ENCODE data around the gene EFHD2. TPM values are rescaled to one million over a fixed set of nuclear protein-coding genes. Genes with fewer than 3 reads are reported as not detected.

The EFHD2 gene
- total RNA-seq, 4 donors from 2014 or later, result 88.0 to 188 (median 174) TPM

DNA sequence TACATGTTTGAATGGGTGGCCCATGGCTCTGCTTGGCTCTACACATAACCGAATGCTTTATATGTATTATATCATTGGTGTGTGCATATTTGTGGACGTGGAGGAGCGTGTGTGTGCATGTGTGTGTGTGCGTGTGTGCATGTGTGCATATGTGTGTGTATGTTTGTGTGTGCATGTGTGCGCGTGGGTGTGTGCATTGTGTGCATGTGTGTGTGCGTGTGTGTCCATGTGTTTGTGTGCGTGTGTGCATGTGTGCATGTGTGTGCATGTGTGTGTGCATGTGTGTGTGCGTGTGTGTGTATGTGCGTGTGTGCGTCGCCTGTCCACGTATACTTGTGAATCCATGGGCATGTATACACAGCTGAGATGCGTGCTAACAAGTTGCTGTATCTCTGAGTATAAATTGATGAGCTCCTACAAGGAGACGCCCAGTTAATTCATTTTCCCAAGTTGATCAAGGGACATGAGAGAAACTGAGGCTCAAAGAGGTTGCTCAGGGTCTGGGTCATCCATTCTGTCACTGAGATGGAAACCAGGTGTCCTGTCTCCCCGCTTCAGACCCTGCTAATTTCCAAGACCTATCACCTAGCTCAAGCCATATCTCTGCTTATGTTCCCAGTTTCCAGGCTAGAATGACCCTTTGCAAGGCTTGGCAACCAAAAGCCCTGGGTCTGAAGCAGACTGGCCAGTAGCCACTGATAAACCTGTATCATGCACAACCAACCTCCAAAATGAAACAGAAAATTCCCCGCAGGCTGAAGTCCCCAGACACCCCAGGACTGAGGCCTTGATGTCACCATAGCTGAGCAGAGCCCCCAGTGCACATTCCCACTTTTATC lies 25.8 kb downstream of the EFHD2 start:
- H3K9me3 ChIP-seq, result no peaks in the 10 kb centered on the region
- in situ Hi-C loops (cut with MboI; ENCODE audit: low pct_ligation_motif_present in 1 of 4, low pct_unique_long_range_greater_than_20kb in 1 of 4, low sequenced_read_pairs in 3 of 4), result loop anchor here in 3 of 4 donors (10.0 to 25.0 kb wide), 2 partner anchors 101 to 298 kb away; no protein-coding TSS in a partner anchor
- H3K27me3 ChIP-seq, result no peaks in the 10 kb centered on the region
- H3K4me1 ChIP-seq, result peaks cover 0 to 13% (median 4%) of the 10 kb centered on the region in 4 donors
- H3K36me3 ChIP-seq, result no peaks in the 10 kb centered on the region
- no peak overlapping the region for H3K27ac ChIP-seq
- no peak for DNase-seq
- TF ChIP-seq POLR2A (IDR thresholded peaks at IDR 0.05) (no peak), POLR2AphosphoS5 (IDR thresholded peaks at IDR 0.05) (no peak), EP300 (IDR thresholded peaks at IDR 0.05; ENCODE audit: low read depth) (no peak)
- TF ChIP-seq, protein P1, sequence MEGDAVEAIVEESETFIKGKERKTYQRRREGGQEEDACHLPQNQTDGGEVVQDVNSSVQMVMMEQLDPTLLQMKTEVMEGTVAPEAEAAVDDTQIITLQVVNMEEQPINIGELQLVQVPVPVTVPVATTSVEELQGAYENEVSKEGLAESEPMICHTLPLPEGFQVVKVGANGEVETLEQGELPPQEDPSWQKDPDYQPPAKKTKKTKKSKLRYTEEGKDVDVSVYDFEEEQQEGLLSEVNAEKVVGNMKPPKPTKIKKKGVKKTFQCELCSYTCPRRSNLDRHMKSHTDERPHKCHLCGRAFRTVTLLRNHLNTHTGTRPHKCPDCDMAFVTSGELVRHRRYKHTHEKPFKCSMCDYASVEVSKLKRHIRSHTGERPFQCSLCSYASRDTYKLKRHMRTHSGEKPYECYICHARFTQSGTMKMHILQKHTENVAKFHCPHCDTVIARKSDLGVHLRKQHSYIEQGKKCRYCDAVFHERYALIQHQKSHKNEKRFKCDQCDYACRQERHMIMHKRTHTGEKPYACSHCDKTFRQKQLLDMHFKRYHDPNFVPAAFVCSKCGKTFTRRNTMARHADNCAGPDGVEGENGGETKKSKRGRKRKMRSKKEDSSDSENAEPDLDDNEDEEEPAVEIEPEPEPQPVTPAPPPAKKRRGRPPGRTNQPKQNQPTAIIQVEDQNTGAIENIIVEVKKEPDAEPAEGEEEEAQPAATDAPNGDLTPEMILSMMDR (IDR thresholded peaks at IDR 0.05), result no peak
- H3K4me3 ChIP-seq, result no peak overlapping the region
- 89 to 90% methylated on average over 8 to 17 of the region's 17 CpGs for WGBS, 2 donors (ENCODE audit: low coverage in 1 of 2)
- intact Hi-C loops (cut with DNase I; ENCODE audit: low total_unique reads), result loop anchor here (10.0 kb wide), 1 partner anchor 311 kb away; no protein-coding TSS in a partner anchor

DNA sequence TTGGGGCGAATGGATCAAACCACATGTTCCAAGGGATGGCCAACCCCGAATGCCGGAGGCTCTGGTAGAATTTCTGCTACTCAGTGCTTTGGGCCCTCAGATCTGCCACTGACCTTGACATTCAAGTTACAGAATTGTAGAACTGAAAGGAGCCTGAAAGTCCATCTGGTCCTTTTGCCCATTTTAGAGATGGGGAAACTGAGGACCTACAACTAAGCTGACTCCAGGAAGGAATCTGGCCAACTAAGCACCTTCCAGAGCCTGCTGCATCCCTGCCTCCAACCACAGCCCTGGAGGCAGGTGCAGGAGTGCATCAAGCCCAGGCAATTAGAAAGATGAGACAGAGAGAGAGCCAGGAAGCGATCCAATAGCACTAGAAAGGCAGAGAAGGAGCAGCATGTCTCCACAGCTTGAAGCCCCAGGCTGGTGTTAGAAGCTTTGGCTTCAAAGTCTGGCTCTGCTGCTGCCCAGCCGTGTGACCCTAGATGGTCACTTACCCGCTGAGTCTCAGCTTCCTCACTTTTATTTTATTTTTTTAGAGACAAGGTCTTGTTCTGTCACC lies 27.3 kb downstream of the EFHD2 start:
- in situ Hi-C loops (cut with MboI; ENCODE audit: low pct_ligation_motif_present in 1 of 4, low pct_unique_long_range_greater_than_20kb in 1 of 4, low sequenced_read_pairs in 3 of 4) (loop anchor here in 3 of 4 donors (10.0 to 25.0 kb wide), 2 partner anchors 102 to 300 kb away; no protein-coding TSS in a partner anchor), intact Hi-C loops (cut with DNase I; ENCODE audit: low total_unique reads) (loop anchor here (10.0 kb wide), 1 partner anchor 312 kb away; no protein-coding TSS in a partner anchor)
- Histone ChIP-seq H3K36me3 (no peaks in the 10 kb centered on the region), H3K4me3 (no peak overlapping the region), H3K9me3 (no peaks in the 10 kb centered on the region), H3K4me1 (peaks cover 0 to 8% (median 4%) of the 10 kb centered on the region in 4 donors), H3K27me3 (no peaks in the 10 kb centered on the region), H3K27ac (no peak overlapping the region)
- no peak for DNase-seq
- TF ChIP-seq, protein P1 (IDR thresholded peaks at IDR 0.05), result no peak
- TF ChIP-seq EP300 (IDR thresholded peaks at IDR 0.05; ENCODE audit: low read depth) (no peak), POLR2A (IDR thresholded peaks at IDR 0.05) (no peak), POLR2AphosphoS5 (IDR thresholded peaks at IDR 0.05) (no peak)
- WGBS, 2 donors (ENCODE audit: low coverage in 1 of 2), result 92% methylated on average over 2 to 6 of the region's 6 CpGs

DNA sequence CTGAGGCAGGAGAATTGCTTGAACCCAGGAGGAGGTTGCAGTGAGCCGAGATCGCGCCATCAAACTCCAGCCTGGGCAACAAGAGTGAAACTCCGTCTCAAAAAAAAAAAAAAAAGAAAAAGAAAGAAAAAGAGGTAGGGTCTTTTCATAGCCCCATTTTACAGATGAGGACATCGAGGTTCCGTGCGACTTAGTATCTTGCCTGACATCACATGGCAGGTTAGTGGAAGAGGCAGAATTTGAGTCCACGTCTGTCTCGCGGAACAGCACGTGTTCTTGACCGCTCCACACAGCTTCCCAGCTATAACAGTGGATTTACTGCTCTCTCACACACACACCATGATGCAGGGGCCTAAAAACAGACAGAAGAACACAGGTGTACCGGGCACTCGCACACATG lies 29.6 kb downstream of the EFHD2 start:
- in situ Hi-C loops (cut with MboI; ENCODE audit: low pct_ligation_motif_present in 1 of 4, low pct_unique_long_range_greater_than_20kb in 1 of 4, low sequenced_read_pairs in 3 of 4) (loop anchor here in 3 of 4 donors (10.0 to 25.0 kb wide), 2 partner anchors 105 to 302 kb away; no protein-coding TSS in a partner anchor), intact Hi-C loops (cut with DNase I; ENCODE audit: low total_unique reads) (loop anchor here (10.0 kb wide), 1 partner anchor 315 kb away; no protein-coding TSS in a partner anchor)
- Histone ChIP-seq H3K27me3 (no peaks in the 10 kb centered on the region), H3K4me3 (no peak overlapping the region), H3K27ac (no peak overlapping the region), H3K9me3 (no peaks in the 10 kb centered on the region), H3K4me1 (no peaks in the 10 kb centered on the region), H3K36me3 (no peaks in the 10 kb centered on the region)
- TF ChIP-seq, protein P1 (IDR thresholded peaks at IDR 0.05), result no peak
- TF ChIP-seq POLR2AphosphoS5 (IDR thresholded peaks at IDR 0.05) (no peak), EP300 (IDR thresholded peaks at IDR 0.05; ENCODE audit: low read depth) (no peak), POLR2A (IDR thresholded peaks at IDR 0.05) (no peak)
- WGBS, 2 donors (ENCODE audit: low coverage in 1 of 2), result 92 to 100% methylated on average over 6 to 14 of the region's 14 CpGs
- no peak for DNase-seq

- Histone ChIP-seq H3K4me3 (no peak overlapping the region), H3K27ac (no peak overlapping the region), H3K36me3 (no peaks in the 10 kb centered on the region), H3K4me1 (no peaks in the 10 kb centered on the region), H3K27me3 (no peaks in the 10 kb centered on the region), H3K9me3 (no peaks in the 10 kb centered on the region)
- TF ChIP-seq EP300 (IDR thresholded peaks at IDR 0.05; ENCODE audit: low read depth) (no peak), POLR2AphosphoS5 (IDR thresholded peaks at IDR 0.05) (no peak), POLR2A (IDR thresholded peaks at IDR 0.05) (no peak)
- TF ChIP-seq, protein P1 (IDR thresholded peaks at IDR 0.05), result no peak
- 94 to 97% methylated on average over 6 to 13 of the region's 13 CpGs for WGBS, 2 donors (ENCODE audit: low coverage in 1 of 2)
- intact Hi-C loops (cut with DNase I; ENCODE audit: low total_unique reads), result no loop called here
- in situ Hi-C loops (cut with MboI; ENCODE audit: low pct_ligation_motif_present in 1 of 4, low pct_unique_long_range_greater_than_20kb in 1 of 4, low sequenced_read_pairs in 3 of 4), result loop anchor here in 3 of 4 donors (25.0 kb wide), 1 partner anchor 303 kb away; no protein-coding TSS in a partner anchor
- DNase-seq, result no peak
Measured at GRCh38 chr1:15440357-15440756, 30.7 kb downstream of the EFHD2 start.

Data from transverse colon (tissue), 4 donors.